ENCODE results near the gene WBP1L. TPM values are rescaled to one million over a fixed set of nuclear protein-coding genes. Genes with fewer than 3 reads are reported as not detected.
A peak's percentile ranks its signal among the peaks of the same experiment; 100 is the strongest.

WBP1L gene
- total RNA-seq, 2 experiments from 2014 or later, result 23.9 to 24.6 TPM

GRCh38 chr10:102779680-102780526, 36.2 kb downstream of the WBP1L start:
- Mint-ChIP-seq H3K4me3 (no peak overlapping the region), H3K27ac (no peak overlapping the region), H3K27me3 (no peaks in the 10 kb centered on the region), H3K36me3 (peaks cover 10% of the 10 kb centered on the region), H3K9me3 (ENCODE audit: low read depth) (no peaks in the 10 kb centered on the region), H3K4me1 (peaks cover 17% of the 10 kb centered on the region)
- CTCF ChIA-PET, result interaction anchor here (0.8 kb wide), 1 partner anchor 26 kb away, joined by 3 read pairs; no protein-coding TSS in a partner anchor
- no peak for DNase-seq
- ATAC-seq, result no peak

- H3K27ac Mint-ChIP-seq, result no peak overlapping the region
- H3K4me3 Mint-ChIP-seq, result no peak overlapping the region
- no peaks in the 10 kb centered on the region for H3K9me3 Mint-ChIP-seq (ENCODE audit: low read depth)
- DNase-seq, result no peak
- H3K36me3 Mint-ChIP-seq, result peaks cover 10% of the 10 kb centered on the region
- no peak for ATAC-seq
- H3K27me3 Mint-ChIP-seq, result no peaks in the 10 kb centered on the region
- H3K4me1 Mint-ChIP-seq, result peaks cover 14% of the 10 kb centered on the region
- CTCF ChIA-PET, result no interaction called here
Measured at GRCh38 chr10:102780527-102780808, 36.7 kb downstream of the WBP1L start.

- Mint-ChIP-seq H3K27me3 (no peaks in the 10 kb centered on the region), H3K4me3 (no peak overlapping the region), H3K4me1 (peaks cover 12% of the 10 kb centered on the region), H3K27ac (no peak overlapping the region), H3K9me3 (ENCODE audit: low read depth) (no peaks in the 10 kb centered on the region), H3K36me3 (peaks cover 10% of the 10 kb centered on the region)
- no peak for ATAC-seq
- CTCF ChIA-PET, result no interaction called here
- DNase-seq, result no peak
Measured at GRCh38 chr10:102781090-102781920, 37.6 kb downstream of the WBP1L start.

- Mint-ChIP-seq H3K4me3 (no peak overlapping the region), H3K4me1 (peaks cover 11% of the 10 kb centered on the region), H3K27ac (no peak overlapping the region), H3K9me3 (ENCODE audit: low read depth) (no peaks in the 10 kb centered on the region), H3K36me3 (peaks cover 10% of the 10 kb centered on the region), H3K27me3 (no peaks in the 10 kb centered on the region)
- ATAC-seq (no peak), DNase-seq (no peak)
- CTCF ChIA-PET, result no interaction called here
Measured at GRCh38 chr10:102781921-102782557, 38.3 kb downstream of the WBP1L start.

- Mint-ChIP-seq H3K27me3 (no peaks in the 10 kb centered on the region), H3K4me1 (peaks cover 11% of the 10 kb centered on the region), H3K9me3 (ENCODE audit: low read depth) (no peaks in the 10 kb centered on the region), H3K4me3 (no peak overlapping the region), H3K27ac (no peak overlapping the region), H3K36me3 (peaks cover 10% of the 10 kb centered on the region)
- DNase-seq (no peak), ATAC-seq (no peak)
- CTCF ChIA-PET, result no interaction called here
Measured at GRCh38 chr10:102782673-102783551, 39.2 kb downstream of the WBP1L start.

GRCh38 chr10:102783568-102783967, 39.8 kb downstream of the WBP1L start:
- DNase-seq (no peak), ATAC-seq (no peak)
- Mint-ChIP-seq H3K4me1 (peaks cover 11% of the 10 kb centered on the region), H3K27me3 (no peaks in the 10 kb centered on the region), H3K36me3 (peaks cover 8% of the 10 kb centered on the region), H3K27ac (no peak overlapping the region), H3K4me3 (no peak overlapping the region), H3K9me3 (ENCODE audit: low read depth) (no peaks in the 10 kb centered on the region)
- CTCF ChIA-PET, result no interaction called here

GRCh38 chr10:102785818-102786217, 42.1 kb downstream of the WBP1L start:
- CTCF ChIA-PET, result interaction anchor here (0.9 to 1.2 kb wide), 2 partner anchors 10 to 494 kb away, joined by 3 read pairs; no protein-coding TSS in a partner anchor
- Mint-ChIP-seq H3K27me3 (no peaks in the 10 kb centered on the region), H3K4me1 (peaks cover 10% of the 10 kb centered on the region), H3K36me3 (peaks cover 8% of the 10 kb centered on the region), H3K4me3 (no peak overlapping the region), H3K9me3 (ENCODE audit: low read depth) (no peaks in the 10 kb centered on the region), H3K27ac (no peak overlapping the region)
- ATAC-seq (no peak), DNase-seq (no peak)

- CTCF ChIA-PET, result interaction anchor here (0.5 to 1.1 kb wide), 3 partner anchors 40 to 110 kb away, joined by 3 to 4 read pairs (median 3); no protein-coding TSS in a partner anchor
- peaks cover 14% of the 10 kb centered on the region for H3K4me1 Mint-ChIP-seq
- no peaks in the 10 kb centered on the region for H3K27me3 Mint-ChIP-seq
- DNase-seq, result no peak
- H3K27ac Mint-ChIP-seq, result no peak overlapping the region
- H3K36me3 Mint-ChIP-seq, result peaks cover 6% of the 10 kb centered on the region
- H3K4me3 Mint-ChIP-seq, result no peak overlapping the region
- H3K9me3 Mint-ChIP-seq (ENCODE audit: low read depth), result no peaks in the 10 kb centered on the region
- no peak for ATAC-seq
Measured at GRCh38 chr10:102791754-102792395, 48.1 kb downstream of the WBP1L start.

GRCh38 chr10:102795453-102796406, 52.0 kb downstream of the WBP1L start:
- peaks cover 3% of the 10 kb centered on the region for H3K36me3 Mint-ChIP-seq
- ATAC-seq, result no peak
- CTCF ChIA-PET, result no interaction called here
- peaks cover 16% of the 10 kb centered on the region for H3K4me1 Mint-ChIP-seq
- no peak overlapping the region for H3K4me3 Mint-ChIP-seq
- peak overlapping the region; percentile 47 for H3K27ac Mint-ChIP-seq
- H3K9me3 Mint-ChIP-seq (ENCODE audit: low read depth), result no peaks in the 10 kb centered on the region
- no peak for DNase-seq
- H3K27me3 Mint-ChIP-seq, result no peaks in the 10 kb centered on the region

GRCh38 chr10:102796407-102797176, 52.8 kb downstream of the WBP1L start:
- H3K27ac Mint-ChIP-seq, result peak overlapping the region; percentile 56
- DNase-seq, result peak; percentile 80
- CTCF ChIA-PET, result no interaction called here

More at GRCh38 chr10:102796407-102797176, 52.8 kb downstream of the WBP1L start:
- ATAC-seq, result peak; percentile 97
- Mint-ChIP-seq H3K27me3 (no peaks in the 10 kb centered on the region), H3K4me3 (no peak overlapping the region), H3K4me1 (peaks cover 19% of the 10 kb centered on the region), H3K9me3 (ENCODE audit: low read depth) (no peaks in the 10 kb centered on the region), H3K36me3 (peaks cover 7% of the 10 kb centered on the region)

Measured in activated CD8-positive, alpha-beta memory T cell treated with anti-CD3 and anti-CD28 coated beads, Interleukin-2, amount 10 ng/mL, durations not matched to agents 7 days and 5 days (primary cell).